ENCODE measurements around the gene NEK9.

GRCh38 chr14:75168586-75169335 is 41.9 kb upstream of the NEK9 start:
- TF ChIP-seq CTCF (IDR thresholded peaks at IDR 0.05) (no peak), POLR2A (IDR thresholded peaks at IDR 0.05) (no peak), EP300 (IDR thresholded peaks at IDR 0.05) (no peak), POLR2AphosphoS5 (IDR thresholded peaks at IDR 0.05) (no peak)

Data from upper lobe of left lung (tissue), 4 donors.